Left kidney (tissue), 2 donors: ENCODE measurements around the gene JARID2. TPM values are rescaled to one million over a fixed set of nuclear protein-coding genes. Genes with fewer than 3 reads are reported as not detected.

Source experiments
- DNase-seq: peaks from one replicate; pipeline ENCODE4 v3.0.0-alpha.2; 2013
- polyA plus RNA-seq: library from polyadenylated mRNA; unstranded; fragments of 120-200 nt; gene quantifications from one replicate; pipeline ENCODE4 v1.2.1, GENCODE V29; 2013; ENCODE audit not compliant: insufficient read length

The JARID2 gene
- polyA plus RNA-seq, 1 donor, result 28.4 TPM

DNA sequence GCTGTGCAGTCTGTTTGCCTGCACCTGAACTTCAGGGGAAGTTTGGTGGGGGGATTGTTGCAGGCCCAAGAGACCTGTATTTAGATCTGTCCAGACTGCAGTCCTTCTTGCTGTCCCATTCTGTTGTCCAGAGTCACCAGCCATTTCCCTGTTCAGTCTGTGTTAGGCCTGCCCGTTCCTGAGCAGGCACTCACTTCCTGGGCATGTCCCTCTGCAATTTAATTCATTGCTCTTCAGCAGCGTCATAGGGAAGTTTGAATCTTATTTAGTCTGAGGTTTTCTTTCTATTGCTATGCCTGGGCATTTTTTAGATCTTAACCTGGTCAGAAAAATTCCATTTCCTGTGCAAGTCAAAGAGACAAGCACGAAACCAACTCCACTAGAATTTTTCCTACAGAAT lies 226.8 kb downstream of the JARID2 start:
- DNase-seq, result no peak

DNA sequence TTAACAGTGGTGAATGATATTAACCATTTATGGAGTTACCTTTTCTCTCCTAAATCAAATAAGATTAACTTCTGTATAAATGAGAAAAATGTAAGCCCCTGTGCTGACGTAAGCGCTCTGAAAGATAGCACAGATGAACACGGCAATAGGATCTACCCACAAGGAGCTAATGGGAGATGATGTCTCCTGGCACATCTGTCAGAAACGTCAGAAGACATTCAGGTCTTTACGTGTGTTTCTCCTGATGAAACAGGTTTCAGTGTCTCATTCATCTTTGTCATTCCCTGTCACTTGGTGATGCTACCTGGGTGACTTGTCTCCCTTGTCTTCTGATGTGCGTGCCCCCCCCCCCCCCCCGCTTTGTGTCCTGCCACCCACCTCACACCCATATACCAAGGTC lies 227.3 kb downstream of the JARID2 start:
- DNase-seq, result no peak

DNA sequence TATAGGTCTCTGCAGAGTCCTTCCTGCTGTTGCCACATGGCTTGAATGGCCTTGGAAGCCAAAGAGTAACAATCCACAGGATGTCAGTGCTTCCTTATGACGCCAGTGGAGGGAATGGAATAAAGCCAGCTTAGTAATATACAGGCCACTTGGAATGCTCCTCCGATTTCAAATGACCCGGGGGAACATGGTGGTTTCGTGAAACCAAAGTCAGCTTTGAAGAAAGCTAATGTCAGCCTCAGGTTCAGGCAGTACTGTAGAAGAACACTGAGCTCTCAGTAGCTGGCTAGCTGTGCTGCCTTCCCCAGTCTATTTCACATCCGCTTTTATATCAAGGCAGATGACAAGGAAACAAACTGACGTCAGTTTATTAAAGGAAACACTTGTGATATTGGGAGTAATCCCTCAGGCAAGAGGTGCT lies 227.9 kb downstream of the JARID2 start:
- DNase-seq, result no peak

DNA sequence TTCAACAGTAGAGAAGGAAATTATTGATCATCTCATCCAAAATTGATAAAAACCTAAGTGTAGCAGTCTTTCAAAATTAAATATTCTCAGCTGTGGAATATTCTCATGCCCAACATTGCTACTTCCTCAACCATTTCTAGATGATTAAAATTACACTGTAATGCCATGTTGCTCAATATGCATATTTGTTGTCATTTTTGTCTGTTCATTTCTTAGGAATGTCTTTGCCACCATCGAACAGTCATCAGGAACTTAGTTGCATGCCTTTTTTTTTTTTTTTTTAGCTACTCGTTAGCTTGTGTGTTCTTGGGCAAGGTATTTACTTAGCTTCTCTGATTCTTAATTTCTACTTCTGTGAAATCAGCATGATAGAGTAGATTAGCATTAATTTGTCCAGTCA lies 228.3 kb downstream of the JARID2 start:
- no peak for DNase-seq

DNA sequence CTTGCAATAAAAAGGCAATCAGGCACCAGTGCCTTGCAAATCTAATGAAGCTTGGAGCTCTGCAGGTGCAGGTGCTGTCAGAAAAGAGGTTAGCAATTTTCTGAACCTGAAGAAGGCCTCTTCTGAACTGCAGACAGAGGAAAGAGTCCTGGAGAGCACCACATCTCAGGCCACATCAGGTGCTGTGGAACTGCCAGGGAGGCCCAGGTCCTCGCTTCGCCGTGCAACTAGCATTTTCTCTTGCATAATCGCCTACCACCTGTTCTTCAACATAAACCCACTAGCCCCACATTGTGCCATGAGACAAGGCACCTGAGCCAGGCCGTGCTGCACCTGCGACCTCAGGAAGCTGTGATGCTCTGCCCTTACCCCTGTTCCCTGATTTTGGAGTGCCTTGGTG lies 229.4 kb downstream of the JARID2 start:
- DNase-seq, result no peak

DNA sequence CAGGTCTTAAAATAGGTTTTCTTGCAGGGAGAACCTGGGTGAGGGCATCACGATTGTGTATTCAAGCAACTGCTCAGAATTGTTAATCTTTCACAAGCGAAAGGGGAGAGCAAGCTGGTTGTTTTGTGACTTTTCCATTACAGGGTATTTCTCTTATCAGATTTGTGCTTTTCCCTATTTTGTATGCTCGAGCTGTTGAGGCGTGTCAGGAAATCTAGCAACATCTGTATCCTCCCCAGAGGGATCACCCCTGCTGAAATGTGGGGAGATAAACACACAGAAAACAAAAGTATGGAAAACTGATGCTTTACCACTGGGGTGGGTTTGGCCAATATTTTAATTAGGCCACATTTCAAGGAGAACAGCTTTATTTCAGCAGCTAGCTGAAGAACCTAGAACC lies 230.0 kb downstream of the JARID2 start:
- DNase-seq, result no peak

DNA sequence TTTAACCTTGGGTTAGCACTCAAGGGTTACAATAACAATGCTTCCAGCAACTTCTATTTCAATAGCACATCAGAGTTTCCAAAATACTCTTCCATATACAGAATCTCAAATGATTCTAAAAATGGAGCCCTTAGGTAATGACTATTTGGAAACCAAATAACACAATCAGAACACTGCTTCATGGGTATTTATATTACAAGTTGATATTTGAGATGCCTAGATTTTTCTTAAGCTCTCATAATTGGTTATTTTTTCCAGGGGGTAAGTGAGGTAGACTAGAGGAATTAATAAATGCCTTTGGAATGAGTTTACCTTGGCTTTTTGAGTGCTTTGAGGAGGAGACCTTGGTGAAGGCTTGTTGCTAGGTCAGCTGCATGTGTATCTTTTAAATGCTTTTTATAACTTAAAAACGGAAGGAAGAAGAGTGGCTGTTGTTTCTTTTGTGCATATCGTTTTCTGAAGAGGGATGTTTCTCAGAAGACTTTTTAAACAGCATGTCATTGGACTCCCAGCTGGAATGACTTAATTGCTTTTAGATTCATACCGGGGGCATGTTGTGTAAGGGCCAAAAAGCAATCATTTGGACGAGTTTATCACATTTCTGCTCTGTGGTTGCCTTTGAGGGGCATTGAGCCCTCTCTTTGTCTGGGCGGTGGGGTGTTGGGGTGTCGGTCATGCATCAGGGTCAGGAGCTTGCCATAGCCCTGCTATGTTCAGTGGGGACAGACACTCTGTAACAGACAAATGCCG lies 230.9 kb downstream of the JARID2 start:
- no peak for DNase-seq

DNA sequence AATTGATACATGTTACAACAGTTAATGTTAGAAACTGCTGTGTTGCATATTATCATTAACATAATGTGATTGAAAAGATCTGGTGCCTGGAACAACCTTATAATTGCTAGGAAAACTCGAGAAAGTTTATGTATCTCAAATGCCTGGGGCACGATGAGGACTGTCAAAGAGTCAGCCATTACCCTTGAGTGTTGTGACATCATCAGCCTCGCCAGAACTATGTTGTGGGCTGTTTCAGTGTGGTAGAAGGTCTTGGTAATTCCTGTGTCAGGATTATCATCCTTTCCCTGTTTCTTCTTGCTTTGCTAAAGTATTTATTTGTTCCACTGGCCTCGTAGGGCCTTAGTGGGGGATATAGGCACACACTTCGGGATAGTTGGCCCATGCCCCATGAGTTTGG lies 231.9 kb downstream of the JARID2 start:
- DNase-seq, result no peak

DNA sequence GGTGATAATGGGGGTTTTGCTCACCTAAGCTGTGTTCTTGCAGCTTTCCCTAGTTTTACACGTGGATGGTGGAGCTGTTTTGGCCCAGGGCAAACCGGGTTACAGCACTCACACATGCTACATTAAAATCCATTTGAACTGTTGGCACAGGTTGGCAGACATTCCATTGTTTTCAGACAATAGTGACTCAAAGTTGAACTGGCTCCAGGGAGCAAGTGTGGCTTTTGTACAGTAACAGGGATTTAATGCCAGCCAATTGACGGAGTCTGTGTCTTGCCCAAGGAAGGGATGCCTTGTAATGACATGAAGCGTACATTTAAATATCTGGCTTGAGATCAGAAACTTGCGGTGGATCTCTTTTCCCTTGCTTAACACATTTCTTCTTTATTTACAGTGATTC lies 233.9 kb downstream of the JARID2 start:
- DNase-seq, result no peak

DNA sequence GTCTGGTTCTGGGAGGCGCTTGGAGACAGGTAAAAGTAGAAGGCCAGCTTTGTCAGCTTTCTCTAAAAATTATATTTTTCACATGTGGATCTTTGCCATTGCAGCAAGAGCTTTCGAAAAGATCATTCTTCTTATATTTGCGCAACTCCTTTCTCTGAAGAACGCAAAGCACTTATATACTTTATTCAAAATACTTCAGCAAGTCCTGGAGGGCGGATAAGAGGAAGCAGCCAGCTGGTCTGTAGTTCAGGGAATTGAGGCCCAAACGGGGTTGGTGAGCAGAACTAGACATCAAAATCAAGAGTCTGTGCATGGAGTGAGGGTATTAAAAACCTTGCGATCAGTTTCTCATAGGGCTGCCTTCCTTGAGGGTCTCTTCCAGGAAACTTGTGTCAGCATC lies 234.7 kb downstream of the JARID2 start:
- no peak for DNase-seq

DNA sequence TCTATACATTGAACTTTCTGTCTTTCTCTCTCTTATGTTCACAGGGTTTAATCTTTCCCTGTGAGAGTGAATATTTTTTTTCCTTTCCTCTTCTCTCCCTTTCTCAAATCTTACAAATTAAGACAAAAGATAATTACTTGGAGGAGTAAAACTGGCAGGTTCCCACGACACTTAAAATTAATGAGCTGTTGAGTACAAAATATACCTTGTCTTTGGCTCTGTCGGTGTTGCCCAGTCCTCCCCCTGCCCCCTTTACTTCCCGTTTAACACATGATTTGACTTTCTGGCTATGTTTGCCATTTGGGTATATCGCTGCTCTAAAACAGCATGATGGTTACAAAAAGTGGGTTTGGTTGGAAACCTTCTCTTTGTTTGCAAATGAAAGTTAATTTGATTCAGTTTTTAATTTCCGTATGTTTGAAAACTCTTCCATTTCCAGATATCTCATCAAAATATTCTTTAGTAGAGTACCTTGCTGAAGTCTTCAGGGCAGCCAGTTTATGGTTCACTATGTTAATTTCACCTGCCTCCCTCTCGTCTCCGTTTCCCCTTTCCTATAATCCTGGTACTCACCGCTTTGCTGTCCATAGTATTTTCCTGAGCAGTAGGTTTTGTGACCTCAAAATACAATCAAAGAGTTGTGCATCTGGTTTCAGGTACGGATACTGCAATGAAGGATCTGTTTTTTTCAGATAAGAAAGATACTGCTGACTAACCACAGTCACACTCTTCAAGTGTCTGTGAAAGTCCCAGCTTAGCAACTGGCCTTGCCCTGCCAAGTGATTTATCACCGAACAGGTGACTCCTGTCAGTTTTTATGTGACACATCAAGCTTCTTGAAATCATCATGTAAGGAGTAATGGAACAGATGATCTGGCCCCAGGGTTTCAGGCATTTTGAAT lies 235.8 kb downstream of the JARID2 start:
- DNase-seq, result no peak

DNA sequence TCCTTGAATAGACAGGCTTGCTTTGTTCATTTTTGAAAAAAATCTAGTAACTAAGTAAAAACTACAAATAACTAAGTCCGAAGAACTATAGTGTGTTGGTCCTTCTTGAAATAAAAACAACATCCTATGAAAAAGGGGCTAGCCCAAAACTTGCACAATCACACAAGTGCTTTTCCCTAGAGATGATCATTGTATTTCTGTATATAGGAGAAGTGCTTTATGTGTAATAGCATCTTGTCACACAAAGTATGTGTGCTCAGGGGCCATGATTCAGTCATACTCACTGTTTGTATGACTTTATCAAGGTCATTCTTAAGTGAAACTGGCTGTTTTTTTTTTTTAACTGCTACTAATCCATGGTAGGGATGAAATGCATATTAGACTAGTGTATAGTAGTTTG lies 237.2 kb downstream of the JARID2 start:
- DNase-seq, result no peak

DNA sequence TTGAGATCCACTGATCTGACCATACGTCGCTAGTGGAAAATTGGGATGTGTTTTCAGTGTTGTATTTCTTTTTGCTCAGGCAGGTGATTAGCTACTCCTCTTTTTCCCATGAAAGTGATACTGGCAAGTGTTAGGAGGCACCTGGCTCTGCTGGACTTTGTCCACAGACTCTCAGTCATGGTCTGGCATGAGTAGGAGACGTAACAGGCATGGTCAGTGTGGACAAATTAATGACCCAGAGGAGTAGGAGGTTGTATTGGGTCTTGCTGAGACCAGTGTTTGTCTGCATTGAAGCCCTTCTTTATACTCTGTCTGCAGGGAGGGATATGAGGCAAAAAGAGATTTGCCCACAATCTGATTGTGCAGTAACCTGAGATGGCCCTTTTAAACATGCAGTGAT lies 238.3 kb downstream of the JARID2 start:
- DNase-seq, result no peak

DNA sequence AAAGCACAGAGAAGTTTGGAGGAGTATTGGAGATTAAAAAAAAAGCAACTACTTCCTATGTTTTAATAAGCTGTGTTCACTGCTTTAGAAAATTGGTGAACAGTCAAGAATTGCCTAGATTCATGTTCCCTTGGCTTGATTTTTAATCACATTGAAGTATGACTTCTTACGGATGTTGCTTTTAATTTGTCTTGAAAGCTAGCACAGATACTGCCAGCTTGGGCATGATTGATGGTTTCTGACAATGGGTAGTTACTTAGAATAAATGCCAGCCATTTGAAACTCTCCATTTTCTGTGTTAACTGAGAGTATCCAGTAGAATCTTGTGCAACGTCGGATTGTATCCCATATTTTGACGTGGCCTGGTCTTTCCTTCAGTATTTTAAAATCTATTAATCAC lies 239.0 kb downstream of the JARID2 start:
- no peak for DNase-seq

DNA sequence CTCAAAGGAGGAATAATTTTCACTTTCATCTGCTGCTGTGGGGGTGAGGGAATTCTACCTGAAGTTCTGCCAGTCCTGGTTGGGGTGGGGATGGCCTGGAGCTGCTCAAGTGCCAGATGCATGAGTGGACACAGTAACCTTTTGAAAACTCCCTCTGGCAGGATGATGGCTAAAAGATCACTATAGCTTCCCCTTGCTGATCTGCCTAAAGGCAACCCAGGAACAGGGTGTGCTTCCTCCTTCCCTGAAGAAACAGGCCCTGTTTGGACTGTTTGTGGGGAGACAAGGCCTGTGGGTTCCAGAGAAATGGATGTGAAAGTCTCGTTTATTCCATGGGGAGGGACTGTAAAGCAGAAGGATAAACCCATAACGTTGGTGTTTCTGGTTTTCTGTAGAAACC lies 240.1 kb downstream of the JARID2 start:
- DNase-seq, result no peak

DNA sequence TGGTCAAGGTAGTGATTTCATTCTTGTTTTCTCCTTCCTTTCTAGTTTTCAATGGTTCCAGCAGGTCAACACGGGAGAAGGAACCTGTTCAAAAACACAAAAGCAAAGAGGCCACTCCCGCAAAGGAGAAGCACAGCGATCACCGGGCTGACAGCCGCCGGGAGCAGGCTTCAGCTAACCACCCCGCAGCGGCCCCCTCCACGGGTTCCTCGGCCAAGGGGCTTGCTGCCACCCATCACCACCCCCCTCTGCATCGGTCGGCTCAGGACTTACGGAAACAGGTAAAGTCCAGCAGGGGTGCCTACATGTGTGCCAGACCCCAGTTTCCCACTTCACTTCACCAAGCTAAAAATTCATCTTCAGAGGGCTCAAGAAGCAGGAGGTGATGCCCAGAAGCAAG lies 241.4 kb downstream of the JARID2 start:
- no peak for DNase-seq

DNA sequence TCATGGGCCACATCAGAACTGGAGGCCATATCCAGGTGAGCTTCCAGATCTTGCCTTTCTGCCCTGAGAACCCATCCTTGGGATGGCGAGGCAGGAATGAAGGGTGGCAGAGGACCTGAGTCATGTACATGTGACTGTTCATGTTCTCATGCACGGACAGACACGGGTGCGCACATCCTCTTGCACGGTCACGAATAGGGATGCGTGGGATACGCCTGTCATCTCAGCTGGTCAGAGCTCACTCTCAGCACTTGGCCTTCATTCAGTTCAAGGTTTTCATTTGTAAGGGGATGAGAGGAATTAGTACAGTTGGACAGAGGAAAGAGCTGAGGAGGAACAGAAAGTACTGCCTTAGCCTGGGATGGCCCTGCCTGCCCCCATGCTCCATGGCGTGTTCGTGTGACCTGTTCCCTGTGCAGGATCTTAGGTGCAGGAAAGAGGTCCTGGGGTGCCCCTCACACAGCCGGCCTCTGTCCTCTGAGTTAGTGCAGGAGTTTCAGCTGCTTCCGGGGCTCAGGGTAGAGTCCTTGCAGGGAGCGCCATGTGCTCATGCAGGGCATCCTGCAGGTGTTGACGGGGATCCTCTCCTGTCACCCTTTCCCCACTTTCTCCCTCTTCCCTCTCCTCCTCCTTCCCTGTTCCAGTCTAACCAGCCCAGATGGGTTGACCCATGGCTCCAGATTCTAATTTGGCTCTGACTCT lies 243.5 kb downstream of the JARID2 start:
- DNase-seq, result no peak

DNA sequence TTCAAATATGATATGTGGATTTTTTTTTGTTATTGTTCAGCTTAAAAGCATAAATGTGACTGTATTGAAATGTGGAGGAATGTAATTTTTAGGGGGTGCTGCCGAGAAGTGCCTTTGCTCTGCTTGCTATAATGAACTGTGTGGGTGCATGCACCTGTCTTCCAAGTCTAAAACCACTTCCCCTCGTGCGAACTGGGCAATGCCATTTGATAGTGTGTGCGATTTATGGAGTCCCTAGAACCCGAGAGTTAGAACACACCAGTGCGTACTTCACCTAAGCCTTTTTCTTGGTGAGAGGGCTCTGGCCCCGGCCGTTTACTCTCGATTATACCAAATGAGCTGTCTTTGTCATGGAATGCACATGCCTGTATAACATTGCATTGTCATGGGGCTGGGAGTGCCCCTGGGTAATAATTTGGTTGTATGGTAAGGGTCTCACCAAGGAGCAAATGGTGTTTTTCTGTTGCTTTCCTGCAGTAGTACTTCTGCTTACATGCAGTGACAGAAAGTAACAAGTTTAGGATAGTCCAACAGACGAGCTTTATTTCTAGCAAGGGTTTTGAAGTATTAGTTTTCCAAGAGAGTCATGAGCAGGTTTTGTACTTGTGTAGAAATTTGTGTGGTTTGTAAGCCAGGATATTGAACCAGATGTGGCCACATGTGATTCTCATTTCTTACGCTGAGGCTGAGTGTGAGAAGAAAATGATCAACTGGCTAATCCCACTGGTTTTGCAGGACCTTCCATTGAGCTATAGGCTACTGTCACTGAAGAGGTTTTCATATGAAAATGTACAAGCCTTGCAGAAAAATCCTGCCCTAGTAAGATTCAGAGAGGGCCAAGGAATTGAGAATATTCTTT lies 244.6 kb downstream of the JARID2 start:
- no peak for DNase-seq

DNA sequence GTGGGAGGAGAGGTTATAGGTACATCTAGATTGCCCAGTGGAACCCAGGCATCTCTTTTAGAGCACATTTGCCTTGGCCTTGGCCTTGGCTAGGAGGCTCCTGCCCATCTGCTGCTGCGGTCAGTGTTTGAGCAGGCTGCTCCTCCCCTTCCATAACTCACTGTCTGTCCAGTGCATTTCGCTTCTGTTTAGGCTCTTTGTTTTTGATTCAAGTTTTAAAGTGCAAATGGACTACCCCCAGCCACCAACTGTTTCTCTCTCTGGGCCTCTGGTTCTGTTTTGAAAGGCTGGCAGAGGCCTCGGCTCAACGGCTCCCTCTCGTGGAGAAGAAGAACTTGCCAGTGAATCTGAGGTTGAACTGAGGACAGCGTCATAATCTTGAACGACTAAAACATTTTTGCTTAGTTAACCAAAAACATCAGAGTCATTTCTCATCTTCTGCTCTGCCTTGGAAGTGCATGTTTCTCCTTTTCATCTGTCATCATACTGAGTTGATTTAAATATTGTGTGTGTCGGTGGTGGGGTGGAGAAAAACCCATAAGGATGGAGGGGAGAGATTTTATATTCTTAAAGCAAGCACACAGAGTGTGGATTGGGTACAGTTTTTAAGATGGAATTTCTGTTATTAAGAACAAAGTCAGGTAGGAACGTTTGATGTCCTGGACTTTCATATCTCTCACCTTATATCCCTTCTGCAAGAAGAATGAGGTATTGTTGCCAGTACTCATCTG lies 245.6 kb downstream of the JARID2 start:
- peak; percentile 79 for DNase-seq

DNA sequence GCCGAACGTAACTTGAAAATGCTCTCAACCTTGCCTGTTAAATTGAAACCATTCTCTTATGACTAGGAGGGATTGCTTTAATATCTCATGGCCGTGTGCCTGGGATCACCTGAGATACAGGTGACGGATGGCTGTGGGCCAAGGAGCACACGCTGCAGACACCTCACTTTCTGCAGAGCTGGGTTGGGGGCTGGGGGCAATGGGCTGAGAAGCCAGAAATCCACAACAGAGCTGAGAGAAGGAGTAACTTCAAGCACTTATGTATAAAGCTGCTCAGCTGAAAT lies 246.1 kb downstream of the JARID2 start:
- no peak for DNase-seq

DNA sequence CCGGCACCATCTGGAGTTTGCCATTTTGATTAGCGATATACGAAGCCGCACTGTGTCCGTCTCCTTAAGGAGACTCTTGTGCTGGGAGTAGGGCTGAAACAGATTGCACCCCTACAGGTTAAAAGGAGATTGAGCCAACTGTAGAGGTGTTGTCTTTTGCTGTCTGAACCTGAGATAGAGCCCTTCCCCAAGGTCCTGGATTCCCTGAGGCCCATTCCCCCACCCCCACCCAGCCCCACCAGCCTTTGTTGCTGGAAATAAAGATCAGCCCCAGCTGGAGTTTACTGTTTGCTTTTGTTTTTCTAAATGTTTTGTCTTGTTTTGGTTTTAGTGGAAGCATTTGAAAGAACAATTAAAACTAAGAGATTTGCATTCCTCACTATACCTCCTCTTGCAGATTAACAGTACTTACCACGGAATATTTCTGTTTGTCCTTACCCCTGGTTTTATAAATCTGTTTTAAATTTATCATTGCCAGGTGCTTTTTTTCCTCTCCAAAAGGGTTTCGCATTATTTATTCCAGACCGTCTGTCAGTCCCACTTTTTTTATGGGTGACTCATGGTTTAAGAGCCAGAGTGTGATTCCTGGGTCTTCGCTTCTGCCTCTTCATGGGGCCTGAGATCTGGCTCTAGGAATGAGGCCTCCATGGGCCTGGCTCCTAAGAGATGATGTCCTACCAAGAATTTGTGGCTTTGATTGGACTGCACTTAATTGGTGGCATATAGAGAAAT lies 247.7 kb downstream of the JARID2 start:
- no peak for DNase-seq
